Parathyroid adenoma (tissue), 2 donors: ENCODE data around the gene ACACB.

Source experiments
- H2AFZ ChIP-seq: fragments of 300-600 bp; sonication (generic); one replicate; pipeline ENCODE4 v1.7.0; 2017; ENCODE audit warnings: antibody characterized with exemption, mild to moderate bottlenecking
- H3K27ac ChIP-seq: fragments of 300-600 bp; sonication (generic); one replicate; pipeline ENCODE4 v1.7.0; 2017
- H3K27me3 ChIP-seq: fragments of 300-600 bp; sonication (generic); one replicate; pipeline ENCODE4 v1.7.0; 2017; ENCODE audit warnings: low read length; ENCODE audit not compliant: control insufficient read depth, insufficient read depth
- H3K36me3 ChIP-seq: fragments of 300-600 bp; sonication (generic); one replicate; pipeline ENCODE4 v1.7.0; 2017; ENCODE audit warnings: low read length; ENCODE audit not compliant: control insufficient read depth, insufficient read depth
- H3K4me1 ChIP-seq: fragments of 300-600 bp; sonication (generic); one replicate; pipeline ENCODE4 v1.7.0; 2017; ENCODE audit warnings: control low read depth
- H3K4me2 ChIP-seq: fragments of 300-600 bp; sonication (generic); one replicate; pipeline ENCODE4 v1.7.0; 2017; ENCODE audit warnings: low read length
- H3K4me3 ChIP-seq: fragments of 300-600 bp; sonication (generic); one replicate; pipeline ENCODE4 v1.7.0; 2017; ENCODE audit warnings: low read depth, low read length
- H3K79me2 ChIP-seq: fragments of 300-600 bp; sonication (generic); one replicate; pipeline ENCODE4 v1.7.0; 2017; ENCODE audit warnings: control low read depth
- H3K9ac ChIP-seq: fragments of 300-600 bp; sonication (generic); one replicate; pipeline ENCODE4 v1.7.0; 2017; ENCODE audit warnings: mild to moderate bottlenecking
- H3K9me3 ChIP-seq: fragments of 300-600 bp; sonication (generic); one replicate; pipeline ENCODE4 v1.7.0; 2017; ENCODE audit warnings: low read length; ENCODE audit not compliant: control insufficient read depth
- CTCF ChIP-seq: fragments of 300-600 bp; sonication (generic); IDR thresholded peaks from one replicate; pipeline ENCODE4 v1.7.0; 2017; ENCODE audit warnings: antibody characterized with exemption, mild to moderate bottlenecking
- donor health status: primary hyperparathyroidism.

The ACACB gene

GRCh38 chr12:109296431-109296830 is 180.0 kb downstream of the ACACB start:
- Histone ChIP-seq H3K79me2 (no peaks in the 10 kb centered on the region), H3K27me3 (peaks cover 3% of the 10 kb centered on the region), H3K4me2 (no peak overlapping the region), H3K36me3 (no peaks in the 10 kb centered on the region), H3K9me3 (no peaks in the 10 kb centered on the region), H2AFZ (no peak overlapping the region), H3K9ac (no peak overlapping the region), H3K4me1 (no peaks in the 10 kb centered on the region), H3K4me3 (no peak overlapping the region), H3K27ac (no peak overlapping the region)
- no peak for TF ChIP-seq CTCF

- no peaks in the 10 kb centered on the region for H3K79me2 ChIP-seq
- TF ChIP-seq CTCF = no peak
- H3K4me2 ChIP-seq = no peak overlapping the region
- H2AFZ ChIP-seq = no peak overlapping the region
- no peaks in the 10 kb centered on the region for H3K36me3 ChIP-seq
- no peak overlapping the region for H3K4me3 ChIP-seq
- no peak overlapping the region for H3K27ac ChIP-seq
- H3K27me3 ChIP-seq = no peaks in the 10 kb centered on the region
- no peak overlapping the region for H3K9ac ChIP-seq
- no peaks in the 10 kb centered on the region for H3K9me3 ChIP-seq
- no peaks in the 10 kb centered on the region for H3K4me1 ChIP-seq
These were observed 183.5 kb downstream of the ACACB start for GRCh38 chr12:109299849-109300248.

GRCh38 chr12:109301643-109302168 is 185.3 kb downstream of the ACACB start:
- no peak for TF ChIP-seq CTCF
- no peak overlapping the region for H3K4me3 ChIP-seq
- H3K27ac ChIP-seq = no peak overlapping the region
- H3K27me3 ChIP-seq = no peaks in the 10 kb centered on the region
- no peaks in the 10 kb centered on the region for H3K4me1 ChIP-seq
- no peak overlapping the region for H2AFZ ChIP-seq
- no peaks in the 10 kb centered on the region for H3K79me2 ChIP-seq
- H3K9ac ChIP-seq = no peak overlapping the region
- no peaks in the 10 kb centered on the region for H3K9me3 ChIP-seq
- no peak overlapping the region for H3K4me2 ChIP-seq
- H3K36me3 ChIP-seq = no peaks in the 10 kb centered on the region

GRCh38 chr12:109302358-109302757 is 186.0 kb downstream of the ACACB start:
- H3K27ac ChIP-seq = no peak overlapping the region
- H3K4me3 ChIP-seq = no peak overlapping the region
- H3K36me3 ChIP-seq = no peaks in the 10 kb centered on the region
- H3K9ac ChIP-seq = no peak overlapping the region
- no peak overlapping the region for H3K4me2 ChIP-seq
- no peaks in the 10 kb centered on the region for H3K4me1 ChIP-seq
- no peak overlapping the region for H2AFZ ChIP-seq
- no peak for TF ChIP-seq CTCF
- no peaks in the 10 kb centered on the region for H3K9me3 ChIP-seq
- H3K79me2 ChIP-seq = no peaks in the 10 kb centered on the region
- H3K27me3 ChIP-seq = no peaks in the 10 kb centered on the region

GRCh38 chr12:109302770-109303169 is 186.4 kb downstream of the ACACB start:
- TF ChIP-seq CTCF = no peak
- no peaks in the 10 kb centered on the region for H3K9me3 ChIP-seq
- H3K27me3 ChIP-seq = no peaks in the 10 kb centered on the region
- H3K4me1 ChIP-seq = no peaks in the 10 kb centered on the region
- no peak overlapping the region for H3K4me3 ChIP-seq
- H3K4me2 ChIP-seq = no peak overlapping the region
- H3K27ac ChIP-seq = no peak overlapping the region
- no peak overlapping the region for H3K9ac ChIP-seq
- H2AFZ ChIP-seq = no peak overlapping the region
- H3K36me3 ChIP-seq = no peaks in the 10 kb centered on the region
- no peaks in the 10 kb centered on the region for H3K79me2 ChIP-seq
